SK-N-SH (cell line): ENCODE data around the gene CEP41. TPM values are rescaled to one million over a fixed set of nuclear protein-coding genes. Genes with fewer than 3 reads are reported as not detected.

ENCODE experiments used
- CTCF ChIA-PET: fragments of 300-600, 350-600 bp; formaldehyde crosslinking; extraction: SDS; loops from one replicate; lab custom pipeline; 2021; lab: Yijun Ruan, JAX
- POLR2A ChIA-PET: fragments of 350-600 bp; sonication (Branson Sonifier 250); formaldehyde crosslinking; extraction: SDS; loops from one replicate; lab custom pipeline; 2020; ENCODE audit warnings: antibody characterized with exemption, inconsistent platforms; lab: Yijun Ruan, JAX
- DNase-seq: peaks from one replicate; pipeline ENCODE4 v3.0.0; 2012
- H2AFZ ChIP-seq: fragments of 200-600 bp; sonication (generic); 2 replicates; pipeline ENCODE4 v1.8.1; 2016; ENCODE audit warnings: antibody characterized with exemption, mild to moderate bottlenecking, low read depth
- H3F3A ChIP-seq: fragments of 200-600 bp; sonication (generic); replicated peaks from 2 replicates; pipeline ENCODE3; 2016; ENCODE audit warnings: antibody characterized with exemption, mild to moderate bottlenecking; ENCODE audit not compliant: insufficient read depth
- H3K27ac ChIP-seq, 2 experiments: fragments of 200-500 bp in 1 of 2; fragments of 200-600 bp in 1 of 2; sonication (Bioruptor generic) in 1 of 2; sonication (generic), shearing (Covaris generic) in 1 of 2; 2 replicates each; pipeline versions ENCODE4 v1.5.1 to v1.6.1; 2014 to 2016; ENCODE audit warnings: low read depth in 2 of 2, inconsistent platforms in 1 of 2, low read length in 1 of 2, mild to moderate bottlenecking in 1 of 2, mixed read lengths in 1 of 2
- H3K27me3 ChIP-seq: fragments of 200-600 bp; sonication (generic), shearing (Covaris generic); 2 replicates; pipeline ENCODE4 v1.6.1; 2016; ENCODE audit warnings: mixed run types; ENCODE audit not compliant: insufficient read depth
- H3K36me3 ChIP-seq, 2 experiments: fragments of 200-500 bp in 1 of 2; fragments of 200-600 bp in 1 of 2; sonication (Bioruptor generic) in 1 of 2; sonication (generic) in 1 of 2; replicated peaks in 1 of 2; 2 replicates each; pipeline versions ENCODE3 to v1.5.1; 2014 to 2016; ENCODE audit warnings: low read length in 1 of 2, mild to moderate bottlenecking in 1 of 2; ENCODE audit not compliant: insufficient read depth in 2 of 2, control insufficient read depth in 1 of 2
- H3K4me1 ChIP-seq, 2 experiments: fragments of 200-500 bp in 1 of 2; fragments of 200-600 bp in 1 of 2; sonication (Bioruptor generic) in 1 of 2; sonication (generic), shearing (Covaris generic) in 1 of 2; 2 replicates each; pipeline versions ENCODE4 v1.5.1 to v1.6.1; 2014 to 2016; ENCODE audit warnings: low read depth in 1 of 2, low read length in 1 of 2, mixed run types in 1 of 2; ENCODE audit not compliant: insufficient read depth in 2 of 2, control insufficient read depth in 1 of 2
- H3K4me2 ChIP-seq: fragments of 200-600 bp; sonication (generic), shearing (Covaris generic); 2 replicates; pipeline ENCODE4 v1.6.1; 2017; ENCODE audit warnings: mixed run types
- H3K4me3 ChIP-seq, 2 experiments: fragments of 200-500 bp in 1 of 2; fragments of 200-600 bp in 1 of 2; sonication (Bioruptor generic) in 1 of 2; sonication (generic), shearing (Covaris generic) in 1 of 2; 2 replicates each; pipeline versions ENCODE4 v1.5.1 to v1.8.1; 2014 to 2016; ENCODE audit warnings: low read depth in 2 of 2, inconsistent platforms in 1 of 2, low read length in 1 of 2, mild to moderate bottlenecking in 1 of 2, mixed read lengths in 1 of 2, moderate library complexity in 1 of 2
- H3K79me2 ChIP-seq: fragments of 200-600 bp; sonication (generic); 2 replicates; pipeline ENCODE4 v1.8.1; 2017; ENCODE audit warnings: mild to moderate bottlenecking; ENCODE audit not compliant: insufficient read depth
- H3K9ac ChIP-seq: fragments of 200-600 bp; sonication (generic); 2 replicates; pipeline ENCODE4 v1.6.1; 2017; ENCODE audit warnings: mixed run types
- H3K9me2 ChIP-seq: fragments of 200-600 bp; sonication (generic); 2 replicates; pipeline ENCODE4 v1.6.1; 2017; ENCODE audit warnings: mixed run types
- H3K9me3 ChIP-seq: fragments of 200-600 bp; sonication (generic); 2 replicates; pipeline ENCODE4 v1.6.1; 2017; ENCODE audit warnings: mixed run types, mild to moderate bottlenecking, moderate library complexity
- H4K20me1 ChIP-seq: fragments of 200-600 bp; sonication (generic); 2 replicates; pipeline ENCODE4 v1.6.1; 2017; ENCODE audit warnings: mild to moderate bottlenecking, mixed run types; ENCODE audit not compliant: insufficient read depth
- CHD2 ChIP-seq: fragments of 150-350 bp; IDR thresholded peaks from 2 replicates; pipeline ENCODE4 v1.6.1; 2018; ENCODE audit warnings: low read length; ENCODE audit not compliant: partially characterized antibody
- EZH2phosphoT487 ChIP-seq: fragments of 200-600 bp; sonication (generic); IDR thresholded peaks from 2 replicates; pipeline ENCODE4 v1.6.1; 2017; ENCODE audit warnings: low read depth, mixed run types, mild to moderate bottlenecking, antibody characterized with exemption, moderate library complexity, borderline replicate concordance
- FOSL2 ChIP-seq: IDR thresholded peaks from 2 replicates; pipeline ENCODE4 v1.4.0; 2012; ENCODE audit warnings: low read depth, mild to moderate bottlenecking, moderate library complexity, borderline replicate concordance
- FOXJ3 ChIP-seq: sonication (generic); formaldehyde crosslinking; IDR thresholded peaks from 2 replicates; pipeline ENCODE4 v1.5.1; 2020; ENCODE audit warnings: mild to moderate bottlenecking, missing genetic modification reagents
- GABPA ChIP-seq: IDR thresholded peaks from 2 replicates; pipeline ENCODE4 v1.4.0; 2012; ENCODE audit warnings: low read depth, mild to moderate bottlenecking
- GATA2 ChIP-seq: sonication (generic); formaldehyde crosslinking; IDR thresholded peaks from 2 replicates; pipeline ENCODE4 v1.5.0; 2020; ENCODE audit warnings: mild to moderate bottlenecking, missing genetic modification reagents
- IRF3 ChIP-seq: fragments of 150-350 bp; IDR thresholded peaks from 2 replicates; pipeline ENCODE4 v1.6.1; 2016; ENCODE audit warnings: mild to moderate bottlenecking, low read depth, low read length
- POLR2AphosphoS5 ChIP-seq: IDR thresholded peaks from 2 replicates; pipeline ENCODE4 v1.6.1; 2012; ENCODE audit warnings: low read depth, low read length
- RAD21 ChIP-seq: IDR thresholded peaks from 2 replicates; pipeline ENCODE4 v1.6.1; 2012; ENCODE audit warnings: mild to moderate bottlenecking, low read length
- SMC3 ChIP-seq: IDR thresholded peaks from 2 replicates; pipeline ENCODE4 v1.6.1; 2012; ENCODE audit warnings: low read depth, low read length, improper control_type of control experiment
- TAF1 ChIP-seq: IDR thresholded peaks from 2 replicates; pipeline ENCODE4 v1.6.1; 2012; ENCODE audit warnings: low read depth, mild to moderate bottlenecking, low read length, moderate library complexity, borderline replicate concordance
- WGBS: methylation state at CpG from one replicate; pipeline ENCODE4 v1.1.6; 2017; ENCODE audit warnings: low lambda C conversion rate; 5-methylcytosine and 5-hydroxymethylcytosine counted together
- polyA plus RNA-seq, 3 experiments: library from polyadenylated mRNA; depleted of rRNA; stranded (reverse); fragments of >200 nt; gene quantifications; 2 replicates each; pipeline ENCODE4 v1.2.3, GENCODE V29; 2012
- TF ChIP-seq, protein P1 (sequence below): IDR thresholded peaks from 2 replicates; pipeline ENCODE4 v1.4.0; 2012; ENCODE audit warnings: low read depth
- TF ChIP-seq, protein P2 (sequence below): IDR thresholded peaks from 2 replicates; pipeline ENCODE4 v1.6.1; 2012; ENCODE audit warnings: mild to moderate bottlenecking, low read depth, low read length, moderate library complexity
- TF ChIP-seq, protein P3 (sequence below): IDR thresholded peaks from 2 replicates; pipeline ENCODE4 v1.4.0; 2012; ENCODE audit warnings: low read depth, borderline replicate concordance

The CEP41 gene
- polyA plus RNA-seq, 1 of the 3 experiments (the other 2 are of a cell fraction) = 20.9 TPM

GRCh38 chr7:130367836-130368746 is 72.7 kb downstream of the CEP41 start:
- ChIA-PET POLR2A (interaction anchor here (0.6 kb wide), 1 partner anchor 298 kb away, joined by 3 read pairs; the partner anchor contains the start of gene KLHDC10), CTCF (no interaction called here)
- Histone ChIP-seq H3K4me1 (peaks cover 53 to 71% of the 10 kb centered on the region in 2 experiments), H3K27me3 (no peaks in the 10 kb centered on the region), H3K9me2 (no peaks in the 10 kb centered on the region), H3K36me3 (no peaks in the 10 kb centered on the region), H3K9ac (no peak overlapping the region), H3K79me2 (no peaks in the 10 kb centered on the region), H3K4me3 (no peak overlapping the region), H2AFZ (no peak overlapping the region), H3F3A (peaks cover 18% of the 10 kb centered on the region), H3K27ac (peak overlapping the region in 1 of 2 experiments; percentile 56; a peak in 2 of 4 replicates), H3K4me2 (0 out of 2 replicates have a peak overlapping the region, but pooled peaks have one; percentile 36), H3K9me3 (no peaks in the 10 kb centered on the region), H4K20me1 (no peaks in the 10 kb centered on the region)
- TF ChIP-seq FOSL2 (no peak), GATA2 (CRISPR knock-in tag) (no peak), GABPA (no peak), IRF3 (no peak), TAF1 (no peak), FOXJ3 (no peak), CHD2 (no peak)
- TF ChIP-seq, protein P1, sequence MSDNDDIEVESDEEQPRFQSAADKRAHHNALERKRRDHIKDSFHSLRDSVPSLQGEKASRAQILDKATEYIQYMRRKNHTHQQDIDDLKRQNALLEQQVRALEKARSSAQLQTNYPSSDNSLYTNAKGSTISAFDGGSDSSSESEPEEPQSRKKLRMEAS = no peak
- WGBS = 89% methylated on average over 15 of the region's 19 CpGs
- no peak for DNase-seq

- H3K4me3 ChIP-seq = no peak overlapping the region
- H2AFZ ChIP-seq = no peak overlapping the region
- CTCF ChIA-PET = no interaction called here
- H3F3A ChIP-seq = peaks cover 13% of the 10 kb centered on the region
- DNase-seq = no peak
- H4K20me1 ChIP-seq = no peaks in the 10 kb centered on the region
- POLR2A ChIA-PET = interaction anchor here (0.6 kb wide), 1 partner anchor 297 kb away, joined by 3 read pairs; the partner anchor contains the start of gene KLHDC10
- peak overlapping the region in 1 of 2 experiments; percentile 96; a peak in 2 of 4 replicates for H3K27ac ChIP-seq
- no peaks in the 10 kb centered on the region for H3K9me3 ChIP-seq
- H3K9me2 ChIP-seq = no peaks in the 10 kb centered on the region
- H3K36me3 ChIP-seq = no peaks in the 10 kb centered on the region
- WGBS = 93% methylated on average over 12 of the region's 13 CpGs
- peaks cover 49 to 66% of the 10 kb centered on the region in 2 experiments for H3K4me1 ChIP-seq
- TF ChIP-seq EZH2phosphoT487 = no peak
- TF ChIP-seq TAF1 = no peak
- TF ChIP-seq, protein P2, sequence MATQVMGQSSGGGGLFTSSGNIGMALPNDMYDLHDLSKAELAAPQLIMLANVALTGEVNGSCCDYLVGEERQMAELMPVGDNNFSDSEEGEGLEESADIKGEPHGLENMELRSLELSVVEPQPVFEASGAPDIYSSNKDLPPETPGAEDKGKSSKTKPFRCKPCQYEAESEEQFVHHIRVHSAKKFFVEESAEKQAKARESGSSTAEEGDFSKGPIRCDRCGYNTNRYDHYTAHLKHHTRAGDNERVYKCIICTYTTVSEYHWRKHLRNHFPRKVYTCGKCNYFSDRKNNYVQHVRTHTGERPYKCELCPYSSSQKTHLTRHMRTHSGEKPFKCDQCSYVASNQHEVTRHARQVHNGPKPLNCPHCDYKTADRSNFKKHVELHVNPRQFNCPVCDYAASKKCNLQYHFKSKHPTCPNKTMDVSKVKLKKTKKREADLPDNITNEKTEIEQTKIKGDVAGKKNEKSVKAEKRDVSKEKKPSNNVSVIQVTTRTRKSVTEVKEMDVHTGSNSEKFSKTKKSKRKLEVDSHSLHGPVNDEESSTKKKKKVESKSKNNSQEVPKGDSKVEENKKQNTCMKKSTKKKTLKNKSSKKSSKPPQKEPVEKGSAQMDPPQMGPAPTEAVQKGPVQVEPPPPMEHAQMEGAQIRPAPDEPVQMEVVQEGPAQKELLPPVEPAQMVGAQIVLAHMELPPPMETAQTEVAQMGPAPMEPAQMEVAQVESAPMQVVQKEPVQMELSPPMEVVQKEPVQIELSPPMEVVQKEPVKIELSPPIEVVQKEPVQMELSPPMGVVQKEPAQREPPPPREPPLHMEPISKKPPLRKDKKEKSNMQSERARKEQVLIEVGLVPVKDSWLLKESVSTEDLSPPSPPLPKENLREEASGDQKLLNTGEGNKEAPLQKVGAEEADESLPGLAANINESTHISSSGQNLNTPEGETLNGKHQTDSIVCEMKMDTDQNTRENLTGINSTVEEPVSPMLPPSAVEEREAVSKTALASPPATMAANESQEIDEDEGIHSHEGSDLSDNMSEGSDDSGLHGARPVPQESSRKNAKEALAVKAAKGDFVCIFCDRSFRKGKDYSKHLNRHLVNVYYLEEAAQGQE = no peak
- TF ChIP-seq SMC3 = no peak
- TF ChIP-seq RAD21 = no peak
- TF ChIP-seq, protein P3, sequence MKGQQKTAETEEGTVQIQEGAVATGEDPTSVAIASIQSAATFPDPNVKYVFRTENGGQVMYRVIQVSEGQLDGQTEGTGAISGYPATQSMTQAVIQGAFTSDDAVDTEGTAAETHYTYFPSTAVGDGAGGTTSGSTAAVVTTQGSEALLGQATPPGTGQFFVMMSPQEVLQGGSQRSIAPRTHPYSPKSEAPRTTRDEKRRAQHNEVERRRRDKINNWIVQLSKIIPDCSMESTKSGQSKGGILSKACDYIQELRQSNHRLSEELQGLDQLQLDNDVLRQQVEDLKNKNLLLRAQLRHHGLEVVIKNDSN = peak; percentile 62; the same call in 1 of the 2 replicates
- no peak for TF ChIP-seq POLR2AphosphoS5
- no peak for TF ChIP-seq CHD2
- no peak overlapping the region for H3K9ac ChIP-seq
- no peak overlapping the region; the same call in 1 of the 2 replicates for H3K4me2 ChIP-seq
- no peaks in the 10 kb centered on the region for H3K27me3 ChIP-seq
- no peaks in the 10 kb centered on the region for H3K79me2 ChIP-seq
Measured at GRCh38 chr7:130367088-130367755, 73.6 kb downstream of the CEP41 start.
